PC-3 (cell line): ENCODE results near the gene AKR1C2. TPM values are rescaled to one million over a fixed set of nuclear protein-coding genes. Genes with fewer than 3 reads are reported as not detected.
"Not testable (repeated sequence)": the region's sequence is repeated elsewhere in the genome, so short reads cannot be mapped to it uniquely, and the experiment has no call there.

ENCODE experiments used
- ATAC-seq: fragments of 200-7000 bp; cut with Tn5 transposase; 2 replicates; pipeline ENCODE4 v1.9.1; 2020; ENCODE audit warnings: mild to moderate bottlenecking, moderate library complexity
- BruUV-seq: library from RNA; stranded (reverse); fragments of 400-500 nt; replicated peaks from 2 replicates; lab custom pipeline; 2021; lab: Mats Ljungman, UMichigan
- CTCF ChIA-PET: fragments of 300-600 bp; sonication (Branson Sonifier 250); formaldehyde crosslinking; loops from one replicate; lab custom pipeline; 2022; ENCODE audit warnings: antibody characterized with exemption; lab: Charles Lee
- POLR2A ChIA-PET: fragments of 300-600 bp; sonication (Branson Sonifier 250); formaldehyde crosslinking; loops from one replicate; lab custom pipeline; 2022; ENCODE audit warnings: antibody characterized with exemption; ENCODE audit not compliant: unreplicated experiment; lab: Charles Lee
- DNase-seq: peaks from one replicate; pipeline ENCODE4 v3.0.0-alpha.2; 2015
- H2AFZ ChIP-seq: fragments of 300-600 bp; sonication (generic); 2 replicates; pipeline ENCODE4 v1.6.0; 2016; ENCODE audit warnings: antibody characterized with exemption, low read length
- H3F3A ChIP-seq: fragments of 300-600 bp; sonication (generic); one replicate; pipeline ENCODE4 v1.6.0; 2017; ENCODE audit warnings: antibody characterized with exemption, low read length, control low read depth, mild to moderate bottlenecking; ENCODE audit not compliant: unreplicated experiment
- H3K27ac ChIP-seq: fragments of 300-600 bp; sonication (generic); 2 replicates; pipeline ENCODE4 v1.5.1; 2016; ENCODE audit warnings: mild to moderate bottlenecking, low read length
- H3K27me3 ChIP-seq: fragments of 300-600 bp; sonication (generic); 2 replicates; pipeline ENCODE4 v1.6.1; 2016; ENCODE audit warnings: low read length, mixed read lengths
- H3K36me3 ChIP-seq: fragments of 300-600 bp; sonication (generic); 2 replicates; pipeline ENCODE4 v1.6.1; 2016; ENCODE audit warnings: low read depth, mixed run types, low read length, mixed read lengths
- H3K4me1 ChIP-seq: fragments of 300-600 bp; sonication (generic); 2 replicates; pipeline ENCODE4 v1.5.1; 2016; ENCODE audit warnings: low read length; ENCODE audit not compliant: insufficient read depth
- H3K4me2 ChIP-seq: fragments of 300-600 bp; sonication (generic); 2 replicates; pipeline ENCODE4 v1.6.0; 2016; ENCODE audit warnings: low read length
- H3K4me3 ChIP-seq: fragments of 300-600 bp; sonication (generic); 2 replicates; pipeline ENCODE4 v1.5.1; 2016; ENCODE audit warnings: mild to moderate bottlenecking, low read length, mixed read lengths
- H3K79me2 ChIP-seq: fragments of 300-600 bp; sonication (generic); 2 replicates; pipeline ENCODE4 v1.6.1; 2017; ENCODE audit warnings: low read length, mixed read lengths
- H3K9ac ChIP-seq: fragments of 300-600 bp; sonication (generic); 2 replicates; pipeline ENCODE4 v1.6.0; 2016; ENCODE audit warnings: mild to moderate bottlenecking, low read length
- H3K9me2 ChIP-seq: fragments of 300-600 bp; sonication (generic); replicated peaks from 2 replicates; pipeline ENCODE4 v1.6.1; 2016; ENCODE audit warnings: mixed run types, low read length, mixed read lengths
- H3K9me3 ChIP-seq: fragments of 300-600 bp; sonication (generic); 2 replicates; pipeline ENCODE4 v1.6.1; 2016; ENCODE audit warnings: low read length, mixed read lengths
- H4K20me1 ChIP-seq: fragments of 300-600 bp; sonication (generic); 2 replicates; pipeline ENCODE4 v1.6.1; 2016; ENCODE audit warnings: low read length, mixed read lengths
- EZH2 ChIP-seq: fragments of 300-600 bp; sonication (generic); IDR thresholded peaks from one replicate; pipeline ENCODE4 v1.6.1; 2017; ENCODE audit warnings: antibody characterized with exemption, mild to moderate bottlenecking, low read length; ENCODE audit not compliant: unreplicated experiment
- EZH2phosphoT487 ChIP-seq: fragments of 300-600 bp; sonication (generic); IDR thresholded peaks from 2 replicates; pipeline ENCODE4 v1.6.1; 2018; ENCODE audit warnings: mild to moderate bottlenecking, antibody characterized with exemption, low read length, borderline replicate concordance
- intact Hi-C: fragments of 100-400 bp; cut with micrococcal nuclease; formaldehyde crosslinking; loops from 2 replicates; pipeline ENCODE4 v1.9.0; 2023
- total RNA-seq: library from RNA; depleted of rRNA; stranded (reverse); fragments of >200 nt; gene quantifications from 2 replicates; pipeline ENCODE4 v1.2.3, GENCODE V29; 2014
- TF ChIP-seq, protein P1 (sequence below): fragments of 300-600 bp; sonication (generic); conservative IDR thresholded peaks from 2 replicates; pipeline ENCODE4 v1.5.1; 2017; ENCODE audit warnings: antibody characterized with exemption, low read depth, mild to moderate bottlenecking, low read length

AKR1C2 gene
- total RNA-seq, 1 experiment from 2014 or later: 0.66 TPM

DNA sequence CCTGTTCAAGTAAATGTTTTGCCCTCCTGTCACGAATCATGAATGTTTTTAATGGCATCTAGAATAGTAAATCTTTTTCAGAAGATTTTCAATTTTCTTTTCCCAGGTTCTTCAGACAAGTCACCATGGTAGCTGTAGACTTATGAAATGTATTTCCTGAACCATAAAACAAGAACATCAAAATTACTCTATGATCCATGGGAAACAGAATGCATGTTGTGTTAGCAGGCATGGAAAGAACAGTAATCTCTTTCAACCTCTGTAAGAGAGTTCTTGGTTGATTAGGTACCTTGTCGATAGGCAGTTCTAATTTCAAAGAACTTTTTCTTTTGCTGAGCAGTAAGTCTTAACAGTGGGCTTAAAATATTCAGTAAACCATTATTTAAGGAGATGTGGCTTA is 22.9 kb downstream of the AKR1C2 start:
- H3K79me2 ChIP-seq: no peaks in the 10 kb centered on the region
- no peak overlapping the region for H3K9ac ChIP-seq
- no peaks in the 10 kb centered on the region for H3K36me3 ChIP-seq
- no TSS peak for BruUV-seq
- no peak overlapping the region for H2AFZ ChIP-seq
- no peak overlapping the region for H3K4me3 ChIP-seq
- no peak overlapping the region for H3K4me2 ChIP-seq
- H4K20me1 ChIP-seq: no peaks in the 10 kb centered on the region
- no peak for ATAC-seq
- no peak for DNase-seq
- TF ChIP-seq EZH2phosphoT487: no peak
- no peak for TF ChIP-seq EZH2
- TF ChIP-seq, protein P1, sequence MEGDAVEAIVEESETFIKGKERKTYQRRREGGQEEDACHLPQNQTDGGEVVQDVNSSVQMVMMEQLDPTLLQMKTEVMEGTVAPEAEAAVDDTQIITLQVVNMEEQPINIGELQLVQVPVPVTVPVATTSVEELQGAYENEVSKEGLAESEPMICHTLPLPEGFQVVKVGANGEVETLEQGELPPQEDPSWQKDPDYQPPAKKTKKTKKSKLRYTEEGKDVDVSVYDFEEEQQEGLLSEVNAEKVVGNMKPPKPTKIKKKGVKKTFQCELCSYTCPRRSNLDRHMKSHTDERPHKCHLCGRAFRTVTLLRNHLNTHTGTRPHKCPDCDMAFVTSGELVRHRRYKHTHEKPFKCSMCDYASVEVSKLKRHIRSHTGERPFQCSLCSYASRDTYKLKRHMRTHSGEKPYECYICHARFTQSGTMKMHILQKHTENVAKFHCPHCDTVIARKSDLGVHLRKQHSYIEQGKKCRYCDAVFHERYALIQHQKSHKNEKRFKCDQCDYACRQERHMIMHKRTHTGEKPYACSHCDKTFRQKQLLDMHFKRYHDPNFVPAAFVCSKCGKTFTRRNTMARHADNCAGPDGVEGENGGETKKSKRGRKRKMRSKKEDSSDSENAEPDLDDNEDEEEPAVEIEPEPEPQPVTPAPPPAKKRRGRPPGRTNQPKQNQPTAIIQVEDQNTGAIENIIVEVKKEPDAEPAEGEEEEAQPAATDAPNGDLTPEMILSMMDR: no peak
- CTCF ChIA-PET: no interaction called here
- no peak overlapping the region for H3K27ac ChIP-seq
- H3K9me2 ChIP-seq: no peaks in the 10 kb centered on the region
- no peaks in the 10 kb centered on the region for H3K27me3 ChIP-seq
- H3K4me1 ChIP-seq: no peaks in the 10 kb centered on the region
- no peaks in the 10 kb centered on the region for H3K9me3 ChIP-seq
- no peaks in the 10 kb centered on the region for H3F3A ChIP-seq
- intact Hi-C loops: no loop called here
- POLR2A ChIA-PET: no interaction called here

DNA sequence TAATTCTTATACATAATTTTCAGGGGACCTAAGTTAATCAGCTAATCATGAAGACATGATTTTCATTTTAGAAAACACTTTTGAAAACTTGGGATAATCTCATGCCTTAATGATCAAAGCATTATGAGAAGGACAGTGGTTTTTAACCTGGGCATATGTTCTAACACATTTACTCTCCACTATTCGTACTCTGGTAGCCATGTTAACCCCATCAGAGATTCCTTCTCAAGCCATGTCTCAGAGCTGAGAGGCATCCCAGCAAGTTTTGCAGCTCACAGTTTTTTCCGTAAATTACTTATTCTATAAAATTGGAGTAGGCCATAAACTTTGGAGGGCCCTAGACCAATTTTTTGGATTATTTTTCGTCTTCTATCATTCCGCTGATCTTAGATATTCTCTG is 24.8 kb downstream of the AKR1C2 start:
- H3K79me2 ChIP-seq: no peaks in the 10 kb centered on the region
- no peak overlapping the region for H3K9ac ChIP-seq
- no peak overlapping the region for H3K4me2 ChIP-seq
- intact Hi-C loops: no loop called here
- no peak overlapping the region for H3K4me3 ChIP-seq
- no TSS peak for BruUV-seq
- no peak overlapping the region for H3K27ac ChIP-seq
- H3K9me2 ChIP-seq: no peaks in the 10 kb centered on the region
- H3K9me3 ChIP-seq: no peaks in the 10 kb centered on the region
- no peak for TF ChIP-seq EZH2
- TF ChIP-seq, protein P1: no peak
- TF ChIP-seq EZH2phosphoT487: no peak
- no peaks in the 10 kb centered on the region for H3K36me3 ChIP-seq
- DNase-seq (no peak), ATAC-seq (no peak)
- no peaks in the 10 kb centered on the region for H3F3A ChIP-seq
- no peaks in the 10 kb centered on the region for H3K27me3 ChIP-seq
- H3K4me1 ChIP-seq: no peaks in the 10 kb centered on the region
- H2AFZ ChIP-seq: no peak overlapping the region
- ChIA-PET CTCF (no interaction called here), POLR2A (no interaction called here)
- H4K20me1 ChIP-seq: no peaks in the 10 kb centered on the region

DNA sequence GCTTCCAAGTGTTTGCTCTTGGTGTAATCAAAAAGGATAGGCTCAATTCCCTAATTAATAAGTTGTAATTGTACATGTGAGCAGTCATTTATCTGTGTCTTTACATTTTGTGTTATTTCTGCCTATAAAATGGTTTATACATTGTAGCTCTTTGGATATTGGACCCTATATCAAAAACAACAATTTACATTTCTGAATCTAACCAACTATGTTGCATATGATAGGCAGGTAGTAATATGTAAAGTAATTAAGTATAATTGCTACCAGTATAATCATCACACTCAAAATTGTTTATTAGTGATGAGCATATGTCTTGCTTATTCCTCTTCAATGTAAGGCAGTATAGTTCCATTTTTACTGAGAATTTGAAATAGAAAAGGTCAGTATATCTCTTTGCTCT is 26.6 kb downstream of the AKR1C2 start:
- no peaks in the 10 kb centered on the region for H3K9me2 ChIP-seq
- POLR2A ChIA-PET: no interaction called here
- H3K36me3 ChIP-seq: no peaks in the 10 kb centered on the region
- no TSS peak for BruUV-seq
- intact Hi-C loops: no loop called here
- no peak overlapping the region for H3K27ac ChIP-seq
- no peak overlapping the region for H2AFZ ChIP-seq
- H4K20me1 ChIP-seq: no peaks in the 10 kb centered on the region
- no peak overlapping the region for H3K4me3 ChIP-seq
- H3K79me2 ChIP-seq: no peaks in the 10 kb centered on the region
- H3K9me3 ChIP-seq: no peaks in the 10 kb centered on the region
- H3K27me3 ChIP-seq: no peaks in the 10 kb centered on the region
- H3K4me2 ChIP-seq: no peak overlapping the region
- H3F3A ChIP-seq: no peaks in the 10 kb centered on the region
- CTCF ChIA-PET: no interaction called here
- no peaks in the 10 kb centered on the region for H3K4me1 ChIP-seq
- no peak overlapping the region for H3K9ac ChIP-seq
- DNase-seq: no peak
- no peak for ATAC-seq
- TF ChIP-seq, protein P1: no peak
- TF ChIP-seq EZH2phosphoT487: no peak

DNA sequence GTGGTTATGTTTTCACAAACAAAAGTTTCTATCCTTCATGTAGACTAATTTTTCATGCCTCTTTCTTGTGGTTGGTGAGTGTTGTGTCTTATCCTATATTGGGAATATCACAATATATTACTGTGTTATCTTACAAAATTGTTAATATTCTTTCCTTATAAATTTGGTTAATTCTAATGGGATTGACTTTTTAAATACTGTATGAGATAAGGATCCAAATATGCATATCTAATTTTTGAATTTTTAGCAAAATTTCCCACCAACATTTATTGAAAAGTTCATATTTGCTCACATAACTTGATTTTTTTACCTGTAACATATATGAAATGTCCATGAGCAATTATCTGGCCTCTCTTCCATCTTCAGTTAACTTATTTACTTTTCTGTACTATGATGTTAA is 29.3 kb downstream of the AKR1C2 start:
- CTCF ChIA-PET, H3K4me3 ChIP-seq, H3K79me2 ChIP-seq, H3K4me2 ChIP-seq, ATAC-seq, H3K27ac ChIP-seq, BruUV-seq, H3K9me3 ChIP-seq, H3K9me2 ChIP-seq, H3K4me1 ChIP-seq, H2AFZ ChIP-seq, H4K20me1 ChIP-seq, DNase-seq, H3K27me3 ChIP-seq, POLR2A ChIA-PET, intact Hi-C loops, H3K36me3 ChIP-seq, H3F3A ChIP-seq, H3K9ac ChIP-seq: not testable (repeated sequence)

DNA sequence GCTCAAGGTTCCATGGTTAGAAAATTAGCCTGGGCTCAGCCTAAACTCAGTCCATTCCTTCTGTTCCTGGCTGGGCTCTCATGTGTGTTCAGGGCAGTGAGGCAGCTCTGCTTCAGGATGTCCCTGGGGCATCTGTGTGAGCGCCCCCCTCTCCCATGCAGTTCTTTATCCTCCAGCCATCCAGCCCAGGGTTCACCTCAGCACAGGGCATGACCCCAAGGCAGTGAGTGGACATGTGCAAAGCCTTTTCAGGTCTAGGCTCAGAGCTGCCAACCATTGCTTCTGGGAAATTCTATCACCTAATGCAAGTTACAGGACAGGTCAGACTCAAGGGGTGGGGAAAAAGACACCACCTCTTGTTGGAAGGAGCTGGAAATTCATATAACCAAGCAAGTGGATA is 30.4 kb downstream of the AKR1C2 start:
- DNase-seq, BruUV-seq, H3K4me2 ChIP-seq, H3K36me3 ChIP-seq, H3K27me3 ChIP-seq, H3K4me3 ChIP-seq, intact Hi-C loops, ATAC-seq, H2AFZ ChIP-seq, H3K9me2 ChIP-seq, H4K20me1 ChIP-seq, H3K27ac ChIP-seq, H3K9ac ChIP-seq, H3K79me2 ChIP-seq, H3K4me1 ChIP-seq, POLR2A ChIA-PET, H3F3A ChIP-seq, H3K9me3 ChIP-seq, CTCF ChIA-PET: not testable (repeated sequence)
